ENCODE data around the gene CERKL. TPM values are rescaled to one million over a fixed set of nuclear protein-coding genes. Genes with fewer than 3 reads are reported as not detected.
A peak's percentile ranks its signal among the peaks of the same experiment; 100 is the strongest.

The CERKL gene, protein sequence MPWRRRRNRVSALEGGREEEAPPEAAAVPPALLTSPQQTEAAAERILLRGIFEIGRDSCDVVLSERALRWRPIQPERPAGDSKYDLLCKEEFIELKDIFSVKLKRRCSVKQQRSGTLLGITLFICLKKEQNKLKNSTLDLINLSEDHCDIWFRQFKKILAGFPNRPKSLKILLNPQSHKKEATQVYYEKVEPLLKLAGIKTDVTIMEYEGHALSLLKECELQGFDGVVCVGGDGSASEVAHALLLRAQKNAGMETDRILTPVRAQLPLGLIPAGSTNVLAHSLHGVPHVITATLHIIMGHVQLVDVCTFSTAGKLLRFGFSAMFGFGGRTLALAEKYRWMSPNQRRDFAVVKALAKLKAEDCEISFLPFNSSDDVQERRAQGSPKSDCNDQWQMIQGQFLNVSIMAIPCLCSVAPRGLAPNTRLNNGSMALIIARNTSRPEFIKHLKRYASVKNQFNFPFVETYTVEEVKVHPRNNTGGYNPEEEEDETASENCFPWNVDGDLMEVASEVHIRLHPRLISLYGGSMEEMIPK
- total RNA-seq (2016; rRNA removed; fragmentation: Illumina TruSeq; extraction: Trizol) (not detected in 2 replicates), polyA plus RNA-seq (2011; rRNA removed) (not detected in 2 replicates), polyA minus RNA-seq (2011; rRNA and poly(A)+ RNA removed; ENCODE audit: low replicate concordance) (not detected in 2 replicates), Bru-seq, nascent RNA (not detected), BruChase-seq, experiment 1, labeled RNA remaining after a 6-hour chase (percentile 1 among the genes with signal in this experiment), BruChase-seq, experiment 2, labeled RNA remaining after a 2-hour chase (not detected)
- not detected in 2 replicates for total RNA-seq (2016; cell fraction: cytosol; rRNA removed; fragmentation: Illumina TruSeq; extraction: Trizol; ENCODE audit: low read depth)
- total RNA-seq (2016; cell fraction: insoluble cytoplasmic fraction; rRNA removed; fragmentation: Illumina TruSeq; extraction: Trizol) = not detected in 2 replicates
- total RNA-seq (2016; cell fraction: membrane; rRNA removed; fragmentation: Illumina TruSeq; extraction: Trizol) = not detected in 2 replicates
- not detected in 2 replicates for total RNA-seq (2016; cell fraction: nucleus; rRNA removed; fragmentation: Illumina TruSeq; extraction: Trizol)
- not detected in 2 replicates for polyA plus RNA-seq (2011; cell fraction: cytosol; rRNA removed)
- polyA plus RNA-seq (2011; cell fraction: nucleus; rRNA removed) = not detected in 2 replicates
- not detected in 2 replicates for polyA plus RNA-seq (2012)
- polyA plus RNA-seq (2016; cell fraction: cytosol; fragmentation: Illumina TruSeq; extraction: Trizol; ENCODE audit: low read depth) = not detected in 2 replicates
- polyA plus RNA-seq (2016; cell fraction: insoluble cytoplasmic fraction; fragmentation: Illumina TruSeq; extraction: Trizol; ENCODE audit: low read depth) = not detected in 2 replicates
- polyA plus RNA-seq (2016; cell fraction: membrane; fragmentation: Illumina TruSeq; extraction: Trizol; ENCODE audit: low read depth) = not detected in 2 replicates
- not detected in 2 replicates for polyA plus RNA-seq (2016; cell fraction: nucleus; fragmentation: Illumina TruSeq; extraction: Trizol; ENCODE audit: insufficient read depth, low read depth)
- not detected in 2 replicates for polyA minus RNA-seq (2011; cell fraction: cytosol; rRNA and poly(A)+ RNA removed)
- polyA minus RNA-seq (2011; cell fraction: nucleus; rRNA and poly(A)+ RNA removed) = not detected in 2 replicates
- long read RNA-seq, experiment 1 = 0 reads
- long read RNA-seq, experiment 2 = 0 reads

DNA sequence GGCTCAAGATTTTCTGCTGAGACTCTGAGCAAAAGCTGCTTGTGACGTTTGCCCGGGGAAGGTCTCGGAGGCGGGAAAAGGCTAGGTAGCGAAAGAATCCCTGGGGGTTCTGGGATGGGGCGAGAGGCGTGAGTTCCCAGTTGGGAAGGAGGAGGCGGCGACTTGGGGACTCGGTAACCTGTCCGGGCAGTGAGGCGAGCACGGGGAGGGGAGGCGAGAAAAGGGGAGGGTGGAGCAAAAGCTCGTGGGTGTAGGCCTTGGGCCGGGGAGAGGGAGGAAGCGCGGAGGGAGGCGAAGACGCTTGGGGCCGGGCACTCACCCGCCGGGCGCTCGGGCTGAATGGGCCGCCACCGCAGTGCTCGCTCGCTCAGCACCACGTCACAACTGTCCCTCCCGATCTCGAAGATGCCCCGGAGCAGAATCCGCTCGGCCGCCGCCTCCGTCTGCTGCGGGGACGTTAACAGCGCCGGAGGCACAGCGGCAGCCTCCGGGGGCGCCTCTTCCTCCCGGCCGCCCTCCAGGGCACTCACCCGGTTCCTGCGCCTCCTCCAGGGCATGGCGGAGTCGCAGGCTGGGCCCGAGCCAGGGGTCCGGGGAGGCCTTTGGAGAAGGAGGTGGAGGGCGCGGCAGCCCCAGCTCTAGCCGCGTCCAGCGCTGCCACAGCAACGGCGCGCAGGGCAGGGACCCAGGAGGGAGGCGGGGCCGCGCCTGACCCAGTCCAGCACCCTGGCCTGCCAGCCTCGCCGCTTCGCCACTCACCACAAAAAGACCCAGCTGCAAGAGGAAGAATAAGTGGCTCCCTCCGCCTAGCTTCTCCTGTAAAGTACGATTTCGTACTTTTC lies at the start of gene CERKL:
Gene CERKL, minus strand, starts transcription at position 656 of the 842 bp plus-strand sequence. Its CDS starts 99 bp downstream, at position 557.
- in situ Hi-C loops (cut with HindIII; ENCODE audit: extremely low pct_ligation_motif_present, low pct_unique_long_range_greater_than_20kb) = no loop called here
- Histone ChIP-seq H3K36me3 (replicated peaks in 1 of 2; ENCODE audit: control insufficient read depth in 1 of 2, insufficient read depth in 2 of 2, low read length in 2 of 2) (no peaks in the 10 kb centered on the region), H3K9ac (ENCODE audit: insufficient read depth, low read depth, low read length) (no peak within 1 kb of the TSS), H2AFZ (ENCODE audit: low read length) (no peak within 1 kb of the TSS), H3K4me3 (replicated peaks in 1 of 3; ENCODE audit: insufficient read depth in 1 of 3, low read depth in 2 of 3, low read length in 3 of 3) (peak within 1 kb of the TSS in 1 of 3 experiments; percentile 38; a peak in 1 of 6 replicates), H3K27ac (ENCODE audit: extremely low read length, insufficient read depth, low read length) (no peak within 1 kb of the TSS), H4K20me1 (ENCODE audit: insufficient read depth, low read length) (no peaks in the 10 kb centered on the region), H3K4me2 (ENCODE audit: low read depth, low read length) (peak within 1 kb of the TSS; percentile 30), H3K9me3 (ENCODE audit: low read length) (no peaks in the 10 kb centered on the region), H3K27me3 (ENCODE audit: control insufficient read depth in 1 of 2, insufficient read depth in 2 of 2, low read length in 2 of 2) (peaks cover 0 to 23% of the 10 kb centered on the region in 2 experiments; a peak in 2 of 5 replicates), H3K4me1 (ENCODE audit: insufficient read depth, low read length) (peaks cover 11% of the 10 kb centered on the region), H3K79me2 (ENCODE audit: insufficient read depth, low read length) (no peaks in the 10 kb centered on the region)
- 44% methylated on average over 33 of the region's 70 CpGs for WGBS (ENCODE audit: low lambda C conversion rate)
- BruUV-seq (replicated peaks) = no TSS peak
- FAIRE-seq (no peak), DNase-seq (ENCODE audit: low spot score) (no peak), ATAC-seq (peak; percentile 72)
- intact Hi-C loops (cut with micrococcal nuclease; ENCODE audit: unreplicated experiment) = no loop called here
- CTCF ChIA-PET (ENCODE audit: low intra/inter-chr PET ratio, low total read pairs) = no interaction called here
- POLR2A ChIA-PET = no interaction called here
- peak; percentile 38; the same call in 1 of the 2 replicates for TF ChIP-seq GABPB1 (CRISPR knock-in tag; IDR thresholded peaks at IDR 0.05)
- no peak for TF ChIP-seq ZNF598 (CRISPR knock-in tag; IDR thresholded peaks at IDR 0.05; ENCODE audit: borderline replicate concordance)
- TF ChIP-seq FOXK2 (IDR thresholded peaks at IDR 0.05) = no peak
- no peak for TF ChIP-seq SPEN (CRISPR knock-in tag; IDR thresholded peaks at IDR 0.05; ENCODE audit: low read depth)
- no peak for TF ChIP-seq ZSCAN22 (CRISPR knock-in tag; IDR thresholded peaks at IDR 0.05)
- no peak for TF ChIP-seq KLF12 (CRISPR knock-in tag; IDR thresholded peaks at IDR 0.05; ENCODE audit: borderline replicate concordance)
- TF ChIP-seq ZNF672 (CRISPR knock-in tag; IDR thresholded peaks at IDR 0.05) = no peak
- TF ChIP-seq, protein P1, sequence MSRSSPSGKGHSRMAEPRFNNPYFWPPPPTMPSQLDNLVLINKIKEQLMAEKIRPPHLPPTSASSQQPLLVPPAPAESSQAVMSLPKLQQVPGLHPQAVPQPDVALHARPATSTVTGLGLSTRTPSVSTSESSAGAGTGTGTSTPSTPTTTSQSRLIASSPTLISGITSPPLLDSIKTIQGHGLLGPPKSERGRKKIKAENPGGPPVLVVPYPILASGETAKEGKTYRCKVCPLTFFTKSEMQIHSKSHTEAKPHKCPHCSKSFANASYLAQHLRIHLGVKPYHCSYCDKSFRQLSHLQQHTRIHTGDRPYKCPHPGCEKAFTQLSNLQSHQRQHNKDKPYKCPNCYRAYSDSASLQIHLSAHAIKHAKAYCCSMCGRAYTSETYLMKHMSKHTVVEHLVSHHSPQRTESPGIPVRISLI (CRISPR knock-in tag; IDR thresholded peaks at IDR 0.05; ENCODE audit: borderline replicate concordance) = no peak
- TF ChIP-seq ZSCAN25 (CRISPR knock-in tag; IDR thresholded peaks at IDR 0.05) = no peak
- peak; percentile 70 for TF ChIP-seq HNRNPLL (IDR thresholded peaks at IDR 0.05; ENCODE audit: low read depth, low read length, poor library complexity, severe bottlenecking)
- no peak for TF ChIP-seq ZNF3 (CRISPR knock-in tag; IDR thresholded peaks at IDR 0.05)
- TF ChIP-seq, protein P2, sequence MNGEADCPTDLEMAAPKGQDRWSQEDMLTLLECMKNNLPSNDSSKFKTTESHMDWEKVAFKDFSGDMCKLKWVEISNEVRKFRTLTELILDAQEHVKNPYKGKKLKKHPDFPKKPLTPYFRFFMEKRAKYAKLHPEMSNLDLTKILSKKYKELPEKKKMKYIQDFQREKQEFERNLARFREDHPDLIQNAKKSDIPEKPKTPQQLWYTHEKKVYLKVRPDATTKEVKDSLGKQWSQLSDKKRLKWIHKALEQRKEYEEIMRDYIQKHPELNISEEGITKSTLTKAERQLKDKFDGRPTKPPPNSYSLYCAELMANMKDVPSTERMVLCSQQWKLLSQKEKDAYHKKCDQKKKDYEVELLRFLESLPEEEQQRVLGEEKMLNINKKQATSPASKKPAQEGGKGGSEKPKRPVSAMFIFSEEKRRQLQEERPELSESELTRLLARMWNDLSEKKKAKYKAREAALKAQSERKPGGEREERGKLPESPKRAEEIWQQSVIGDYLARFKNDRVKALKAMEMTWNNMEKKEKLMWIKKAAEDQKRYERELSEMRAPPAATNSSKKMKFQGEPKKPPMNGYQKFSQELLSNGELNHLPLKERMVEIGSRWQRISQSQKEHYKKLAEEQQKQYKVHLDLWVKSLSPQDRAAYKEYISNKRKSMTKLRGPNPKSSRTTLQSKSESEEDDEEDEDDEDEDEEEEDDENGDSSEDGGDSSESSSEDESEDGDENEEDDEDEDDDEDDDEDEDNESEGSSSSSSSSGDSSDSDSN (CRISPR knock-in tag; IDR thresholded peaks at IDR 0.05) = 0 out of 2 replicates have a peak, but pooled peaks have one; percentile 22
- no peak for TF ChIP-seq KMT2A (CRISPR knock-in tag; IDR thresholded peaks at IDR 0.05)
